Ammon's horn (tissue), 1 donor: ENCODE data around the gene TFIP11.

ENCODE experiments used
- DNase-seq: peaks from one replicate; pipeline ENCODE4 v3.0.0-alpha.2; 2016; ENCODE audit warnings: low spot score

Gene TFIP11

GRCh38 chr22:26503758-26504157 lies 8.5 kb downstream of the TFIP11 start:
- no peak for DNase-seq

GRCh38 chr22:26502688-26503561 lies 9.3 kb downstream of the TFIP11 start:
- DNase-seq, result peak; percentile 66

- no peak for DNase-seq
These were observed 10.3 kb downstream of the TFIP11 start for GRCh38 chr22:26501996-26502395.

GRCh38 chr22:26499188-26499703 lies 13.0 kb downstream of the TFIP11 start:
- no peak for DNase-seq

GRCh38 chr22:26496456-26496855 lies 15.8 kb downstream of the TFIP11 start:
- no peak for DNase-seq

GRCh38 chr22:26494506-26494905 lies 17.8 kb downstream of the TFIP11 start:
- no peak for DNase-seq

GRCh38 chr22:26492220-26492619 lies 20.1 kb downstream of the TFIP11 start:
- no peak for DNase-seq

GRCh38 chr22:26489447-26490036 lies 22.7 kb downstream of the TFIP11 start:
- no peak for DNase-seq

- no peak for DNase-seq
These were observed 24.3 kb downstream of the TFIP11 start for GRCh38 chr22:26487996-26488395.

GRCh38 chr22:26486394-26486793 lies 25.9 kb downstream of the TFIP11 start:
- no peak for DNase-seq

- no peak for DNase-seq
These were observed 26.4 kb downstream of the TFIP11 start for GRCh38 chr22:26485806-26486390.

- DNase-seq, result no peak
These were observed 27.3 kb downstream of the TFIP11 start for GRCh38 chr22:26485013-26485412.

- no peak for DNase-seq
These were observed 27.9 kb downstream of the TFIP11 start for GRCh38 chr22:26484360-26484706.

GRCh38 chr22:26483439-26484359 lies 28.6 kb downstream of the TFIP11 start, which contains the start of the genes HPS4 and SRRD:
Gene HPS4, minus strand, starts transcription at chr22:26483783. Its CDS starts 2,021 bp downstream, at chr22:26481762.
Gene SRRD, plus strand, starts transcription at chr22:26483877. Its CDS starts 14 bp downstream, at chr22:26483891.
- peak; percentile 90 for DNase-seq

- no peak for DNase-seq
These were observed 29.2 kb downstream of the TFIP11 start for GRCh38 chr22:26483043-26483438.

- no peak for DNase-seq
These were observed 30.1 kb downstream of the TFIP11 start for GRCh38 chr22:26482161-26482560.

GRCh38 chr22:26481694-26482093 lies 30.6 kb downstream of the TFIP11 start:
- no peak for DNase-seq

- no peak for DNase-seq
These were observed 31.1 kb downstream of the TFIP11 start for GRCh38 chr22:26481112-26481693.

GRCh38 chr22:26480611-26480932 lies 31.7 kb downstream of the TFIP11 start:
- no peak for DNase-seq

- DNase-seq, result no peak
These were observed 32.3 kb downstream of the TFIP11 start for GRCh38 chr22:26479792-26480610.
